Activated CD8-positive, alpha-beta memory T cell treated with anti-CD3 and anti-CD28 coated beads for 24 hours (primary cell): Measurements from ENCODE around the gene BRD4.

Experiments
- DNase-seq: peaks from one replicate; pipeline ENCODE4 v3.0.0-alpha.2; 2020

Gene BRD4

DNA sequence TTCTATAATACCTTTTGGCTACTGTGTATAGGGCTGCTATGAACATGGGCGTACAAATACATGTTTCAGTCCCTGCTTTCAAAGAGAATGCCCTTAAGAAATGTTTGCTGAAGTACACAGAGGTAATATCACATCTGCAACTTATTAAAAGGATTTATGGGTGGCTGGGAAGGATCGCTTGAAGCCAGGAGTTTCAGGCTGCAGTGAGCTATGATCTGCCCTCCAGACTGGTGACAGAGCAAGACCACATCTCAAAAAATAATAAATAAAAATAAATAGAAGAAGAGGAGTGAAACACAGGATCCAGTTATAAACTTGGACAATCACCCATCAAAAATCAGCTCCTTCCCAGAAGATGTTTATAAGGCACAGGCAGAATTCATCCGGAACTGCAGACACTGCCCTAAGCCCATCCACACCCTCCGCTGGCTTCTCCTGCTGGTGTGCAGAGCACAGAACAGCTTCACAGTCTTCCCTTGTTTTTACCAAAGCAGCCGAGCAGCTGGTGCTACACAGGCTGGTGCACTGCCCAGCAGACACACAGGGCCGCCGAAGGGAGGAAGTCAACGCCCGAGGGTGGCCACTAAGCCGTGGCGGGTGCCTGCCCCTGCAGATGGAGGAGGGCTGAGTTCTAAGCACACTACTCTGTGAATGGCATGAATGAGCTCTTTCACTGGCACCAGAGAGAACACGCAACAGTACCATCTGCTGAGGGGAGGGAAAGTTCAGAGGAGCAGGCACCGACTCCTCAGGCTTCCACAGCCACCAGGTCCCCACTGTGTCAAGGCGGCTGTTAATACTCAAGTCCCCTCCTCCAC lies 44.0 kb downstream of the BRD4 start:
- no peak for DNase-seq

DNA sequence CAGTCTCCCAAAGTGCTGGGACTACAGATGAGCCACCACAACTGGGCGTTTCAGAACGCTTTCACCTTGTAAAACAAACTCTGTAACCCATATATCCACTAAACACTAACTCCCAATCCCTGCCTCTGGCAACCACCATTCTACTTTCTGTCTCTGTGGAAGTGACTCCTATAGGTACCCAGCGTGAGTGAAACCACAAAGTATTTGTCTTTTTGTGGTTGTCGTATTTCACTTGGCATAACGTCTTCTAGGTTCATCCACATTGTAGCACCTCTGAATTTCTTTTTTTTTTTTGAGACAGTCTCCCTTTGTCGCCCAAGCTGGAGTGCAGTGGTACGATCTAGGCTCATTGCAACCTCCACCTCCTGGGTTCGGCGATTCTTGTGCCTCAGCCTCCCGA lies 44.8 kb downstream of the BRD4 start:
- no peak for DNase-seq

DNA sequence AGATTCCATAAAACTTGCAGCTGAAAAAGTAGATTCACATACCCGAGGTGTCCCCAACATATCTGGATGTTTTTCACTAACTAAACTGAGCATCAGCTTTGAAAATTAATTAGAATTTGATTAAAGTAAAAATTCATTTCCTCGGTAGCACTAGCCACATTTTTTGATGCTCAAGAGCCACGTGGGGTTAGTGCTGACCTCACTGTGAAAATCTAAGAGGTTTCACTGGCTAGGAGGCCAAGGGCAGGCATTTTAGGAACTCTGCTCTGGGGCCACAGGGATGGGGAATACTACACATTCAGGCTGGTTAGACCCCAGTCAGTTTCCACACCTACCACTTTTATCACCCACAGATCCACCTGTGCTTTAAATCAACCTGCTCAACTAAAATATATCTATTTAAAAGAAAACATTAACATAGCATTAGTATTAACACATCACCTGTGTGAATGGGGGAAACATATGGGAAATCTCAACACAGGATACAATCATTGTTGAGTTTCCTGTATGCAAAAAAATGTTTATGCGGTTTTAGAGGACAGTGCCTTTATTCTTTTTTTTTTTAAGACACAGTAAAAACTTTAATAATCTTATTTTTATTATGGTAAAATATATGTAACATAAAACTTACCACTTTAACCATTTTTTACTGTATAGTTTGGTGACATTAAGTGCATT lies 45.5 kb downstream of the BRD4 start:
- DNase-seq, result no peak

DNA sequence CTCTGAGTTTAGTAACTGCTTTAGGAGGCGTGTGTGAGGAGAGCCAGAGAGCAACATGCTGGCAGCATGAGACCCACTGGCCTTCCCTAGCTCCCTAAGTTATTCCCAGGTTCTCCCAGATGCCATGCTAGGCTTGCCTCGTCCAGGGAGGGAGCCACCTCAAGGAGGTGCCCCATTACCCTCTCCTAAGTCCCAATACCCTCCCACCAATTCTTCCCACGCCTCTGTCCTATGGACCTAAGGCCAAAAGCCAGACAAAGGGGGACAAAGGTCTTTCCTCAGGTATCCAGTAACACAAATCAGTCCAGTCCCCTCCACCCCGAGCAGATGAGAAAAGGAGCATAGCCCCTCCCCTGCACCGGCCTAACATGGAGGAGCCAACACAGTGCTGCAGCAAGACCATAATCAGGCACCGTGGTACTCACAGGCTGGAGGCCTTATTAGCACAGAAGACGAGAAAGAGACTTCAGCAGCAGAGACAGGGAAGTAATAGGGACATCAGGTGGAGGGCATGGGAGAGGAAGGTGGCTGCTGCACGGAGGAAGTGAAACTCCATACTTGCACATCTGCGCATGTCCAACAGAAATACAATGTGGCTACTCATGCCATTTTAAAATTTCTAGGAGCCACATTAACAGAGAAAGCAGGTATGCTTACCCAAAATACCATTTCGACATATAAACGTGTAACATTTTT lies 46.3 kb downstream of the BRD4 start:
- DNase-seq, result no peak

DNA sequence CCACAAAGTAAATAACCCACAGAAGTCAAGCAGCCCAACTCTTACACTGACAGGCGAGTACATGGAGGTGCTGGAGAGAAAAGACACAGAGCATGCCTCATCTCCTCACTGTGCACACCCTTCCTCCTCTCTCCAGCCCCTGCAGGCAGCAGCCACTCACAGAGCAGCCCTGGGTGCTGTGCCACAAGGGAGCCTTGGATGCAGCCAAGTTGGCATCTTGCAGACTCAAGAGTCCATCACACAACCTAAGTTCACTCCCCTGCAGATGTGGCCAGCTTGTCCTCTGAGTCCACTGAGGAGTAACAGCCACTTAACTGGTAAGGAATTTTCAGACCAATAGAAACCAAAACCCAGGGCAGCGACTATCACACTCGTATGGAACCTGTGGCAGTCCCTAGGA lies 47.4 kb downstream of the BRD4 start:
- DNase-seq, result no peak

DNA sequence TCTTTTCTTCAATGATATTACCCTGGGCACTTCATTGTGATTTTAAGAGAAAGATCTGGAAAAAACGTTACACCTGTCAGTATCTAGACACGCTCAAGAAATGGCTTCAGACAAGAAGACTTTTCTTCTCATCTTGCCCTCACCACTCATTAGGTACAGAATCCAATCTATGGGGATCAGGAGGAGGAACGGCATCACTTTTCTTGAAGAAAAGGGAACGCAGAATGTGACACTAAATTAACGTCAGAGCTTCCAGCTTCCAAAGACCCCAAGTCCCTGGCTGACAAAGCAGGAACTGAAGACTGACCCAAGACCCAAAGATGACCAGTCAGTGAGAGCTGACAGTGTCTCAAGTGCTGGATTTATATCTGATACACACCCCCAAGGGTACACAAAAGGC lies 48.2 kb downstream of the BRD4 start:
- no peak for DNase-seq

DNA sequence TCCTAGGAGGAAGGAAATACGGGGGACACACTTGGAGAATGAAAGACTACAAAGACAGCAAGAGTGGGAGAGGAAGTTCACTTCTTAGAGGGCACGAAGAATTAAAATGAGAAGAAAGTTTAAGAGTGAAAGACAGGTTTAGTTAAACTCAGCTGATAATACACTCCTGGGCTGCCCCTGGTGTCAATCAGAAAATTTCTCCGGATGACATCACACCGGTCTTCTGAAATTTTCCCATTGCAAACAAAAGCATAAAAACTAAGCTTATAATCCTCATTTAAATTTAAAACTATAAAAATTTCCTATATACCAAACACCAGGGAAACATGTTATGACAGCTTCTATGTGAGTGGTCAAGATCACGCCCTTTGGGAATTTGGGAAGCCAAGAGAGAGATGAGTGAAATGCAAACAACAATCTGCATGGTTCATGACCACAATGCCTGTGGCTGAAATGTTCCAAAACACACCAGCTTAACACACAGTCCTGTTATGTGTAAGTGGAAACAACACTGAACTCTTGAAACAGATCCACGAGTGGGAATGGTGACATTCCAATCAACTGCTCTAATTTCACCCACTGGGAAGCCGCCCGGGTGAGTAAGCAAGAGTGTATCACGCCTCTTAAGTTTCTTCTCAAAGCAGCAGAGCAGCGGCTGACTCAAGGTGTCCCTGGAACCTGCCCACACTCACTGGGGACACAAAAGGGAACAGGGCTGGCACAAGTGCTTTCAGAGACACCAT lies 49.0 kb downstream of the BRD4 start:
- no peak for DNase-seq

DNA sequence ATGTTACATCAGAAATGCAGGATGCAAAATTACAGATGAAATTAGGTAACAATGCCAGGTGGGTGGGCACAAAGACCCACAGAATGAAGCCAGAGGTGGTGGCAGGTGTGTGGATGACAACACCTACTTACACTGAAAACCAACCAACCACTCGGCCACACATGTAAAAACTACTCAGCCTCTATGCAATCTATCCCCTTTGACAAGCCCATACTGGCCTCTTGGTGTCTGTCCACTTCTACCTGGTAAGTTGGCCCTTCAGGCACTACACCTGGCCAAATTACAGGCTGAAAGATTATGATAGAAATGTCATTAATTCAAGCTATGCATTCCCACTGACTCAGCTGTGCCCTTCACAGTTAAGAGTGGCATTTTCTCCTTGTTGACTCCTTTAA lies 50.0 kb downstream of the BRD4 start:
- DNase-seq, result no peak

DNA sequence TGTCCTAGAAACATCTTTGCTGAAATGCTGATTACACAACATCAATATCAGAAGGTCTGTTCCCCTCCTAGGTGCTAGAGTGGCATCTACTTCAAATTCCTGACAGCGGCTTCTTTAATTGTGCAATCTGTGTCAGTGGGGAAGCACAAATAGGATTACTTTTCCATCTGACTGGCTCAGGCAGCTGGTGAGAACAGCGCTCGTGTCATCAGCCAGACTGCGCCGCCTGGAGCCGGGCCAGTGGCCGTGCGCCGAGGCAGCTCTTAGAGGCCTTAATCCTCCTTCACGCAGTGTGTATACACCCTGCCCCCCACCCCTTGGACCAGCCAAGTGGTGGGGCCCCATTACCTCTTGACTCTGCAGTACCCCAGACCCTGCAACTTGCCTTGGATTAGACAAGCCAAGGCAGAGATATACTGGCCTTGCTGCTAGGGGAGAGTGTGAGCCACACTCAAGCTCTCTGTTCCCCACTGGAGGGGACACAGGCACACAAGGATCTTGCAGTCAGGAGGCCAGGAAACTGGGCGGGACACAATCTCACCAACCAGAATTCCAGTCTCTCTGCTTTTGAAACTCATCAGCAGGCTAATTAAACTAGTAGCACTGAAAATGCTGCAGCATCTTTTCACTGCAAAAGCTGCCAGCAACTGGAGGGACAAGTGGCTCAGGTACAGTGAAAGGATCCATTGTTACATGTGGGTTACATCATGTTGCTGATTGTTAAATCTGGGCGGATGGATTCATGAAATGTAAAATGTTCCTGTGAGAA lies 51.2 kb downstream of the BRD4 start:
- no peak for DNase-seq

DNA sequence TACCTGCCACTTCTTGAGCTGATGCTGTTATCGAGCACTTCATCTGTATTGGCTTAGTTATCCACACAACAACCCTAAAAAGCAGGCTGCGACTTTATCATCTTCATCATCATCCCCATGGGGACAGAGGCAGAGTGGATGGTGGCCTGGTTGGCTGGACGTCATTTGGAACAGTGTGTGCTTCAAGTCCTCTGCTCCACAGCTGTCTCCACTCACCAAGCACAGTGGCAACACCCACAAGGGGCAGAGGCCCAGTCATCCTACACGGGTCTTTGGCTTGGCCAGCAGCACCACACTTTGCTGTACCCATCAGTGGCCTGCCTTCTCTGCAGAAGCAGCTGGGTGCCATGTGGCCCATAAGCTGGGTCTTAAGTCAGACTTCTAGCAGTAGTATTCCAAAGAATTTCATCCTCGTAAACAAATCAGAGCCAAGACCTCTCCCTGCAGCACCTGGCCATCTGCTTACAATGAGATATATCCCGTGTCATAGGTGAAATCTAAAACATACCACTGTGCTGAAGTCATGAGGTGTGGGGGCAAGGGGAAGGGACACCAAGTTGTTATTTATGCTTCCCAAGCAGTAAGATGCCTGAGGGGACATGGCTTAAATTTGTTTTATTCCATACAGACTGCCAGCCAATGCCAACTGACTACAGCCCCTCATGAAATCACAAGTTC lies 52.2 kb downstream of the BRD4 start:
- DNase-seq, result no peak

DNA sequence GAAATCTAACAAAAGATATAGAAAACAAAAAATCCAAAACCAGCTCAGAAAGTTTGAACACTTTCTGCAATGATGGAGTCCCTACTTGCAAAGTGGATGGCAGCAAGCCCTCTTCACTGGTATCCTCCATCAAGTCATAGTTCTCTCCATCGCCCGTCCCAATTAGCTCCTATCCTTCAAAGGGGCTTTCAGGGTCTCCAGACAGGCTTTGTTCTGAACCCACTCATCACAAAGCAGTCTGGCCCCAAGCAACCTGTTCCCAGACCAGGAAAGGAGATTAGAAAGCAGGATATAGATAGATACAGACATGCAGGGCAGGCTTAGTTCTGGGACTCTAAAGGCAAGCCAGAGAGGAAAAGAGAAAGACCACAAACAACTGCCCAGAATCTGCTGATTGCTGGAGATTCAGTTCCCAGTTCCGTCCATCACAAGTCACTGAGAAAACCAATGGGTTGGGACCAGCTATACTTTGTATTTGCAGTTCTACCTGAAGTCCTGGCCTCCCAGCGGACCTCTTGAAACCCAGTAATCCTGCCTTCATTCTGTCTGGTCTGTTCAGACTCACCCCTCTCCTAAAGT lies 52.9 kb downstream of the BRD4 start:
- no peak for DNase-seq

DNA sequence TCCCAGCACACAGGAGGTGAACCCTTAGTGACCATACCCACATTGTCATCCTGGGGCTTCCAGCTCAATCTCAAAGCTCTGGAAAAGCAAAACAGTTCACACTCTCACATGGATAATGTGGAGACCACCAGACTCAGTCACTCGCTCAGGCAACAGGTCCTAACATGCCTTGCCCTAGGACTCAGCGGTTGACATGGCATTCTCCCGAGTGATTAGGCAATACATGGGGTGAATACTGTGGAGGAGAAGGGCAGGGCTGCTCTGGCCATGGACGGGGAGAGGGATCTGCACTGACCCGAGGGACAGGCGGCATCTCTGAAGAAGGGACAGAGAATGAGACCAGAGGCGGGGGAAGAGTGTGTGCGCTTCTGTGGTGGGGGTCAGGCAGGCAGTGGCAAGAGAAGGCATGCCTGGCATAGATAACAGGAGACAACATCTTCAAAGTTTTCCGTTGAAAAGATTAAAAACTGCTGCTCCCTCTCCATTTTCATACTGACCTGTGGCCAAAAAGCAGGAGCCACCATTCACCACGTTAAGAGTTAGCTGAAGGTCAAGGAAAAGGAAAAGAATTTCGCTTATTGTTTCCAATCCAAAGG lies 55.6 kb downstream of the BRD4 start:
- DNase-seq, result no peak

DNA sequence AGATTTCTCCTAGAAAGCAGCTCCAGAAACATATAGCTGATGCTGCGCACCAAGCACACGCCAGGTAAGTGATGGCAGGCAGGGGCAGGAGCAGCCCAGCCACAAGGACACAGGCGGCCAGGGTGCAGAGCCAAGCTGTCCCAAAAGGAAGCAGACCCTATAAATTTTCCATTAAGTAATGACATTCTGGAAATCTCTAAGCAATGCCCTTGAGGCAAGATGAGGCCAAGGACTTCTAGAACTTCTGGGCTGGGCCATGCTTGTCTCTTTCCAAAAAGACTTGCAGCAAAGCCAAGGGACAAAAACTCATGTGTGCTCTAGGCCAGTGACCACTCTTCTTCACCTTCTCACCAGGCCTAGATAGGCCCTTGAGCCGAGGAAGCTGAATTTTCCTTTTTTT lies 57.9 kb downstream of the BRD4 start:
- no peak for DNase-seq

DNA sequence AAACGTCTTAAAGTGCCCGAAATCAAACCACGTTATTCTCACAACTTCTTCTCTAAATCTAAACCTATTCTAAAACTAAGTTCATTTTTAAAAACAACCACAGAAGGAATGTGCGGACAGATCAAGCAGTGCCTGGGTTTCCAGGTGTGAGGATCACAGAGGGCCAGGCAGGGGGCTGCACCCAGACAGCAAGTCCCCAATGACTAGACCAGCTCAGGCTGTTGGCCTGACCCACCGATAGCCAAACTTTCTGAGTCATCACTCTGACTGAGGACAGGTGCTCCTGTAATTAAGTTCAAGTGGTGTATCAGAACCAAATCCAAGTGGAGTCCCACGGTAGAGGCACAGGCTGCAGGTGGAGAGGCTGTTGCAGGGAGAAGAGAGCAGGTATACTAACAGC lies 62.5 kb downstream of the BRD4 start:
- no peak for DNase-seq

DNA sequence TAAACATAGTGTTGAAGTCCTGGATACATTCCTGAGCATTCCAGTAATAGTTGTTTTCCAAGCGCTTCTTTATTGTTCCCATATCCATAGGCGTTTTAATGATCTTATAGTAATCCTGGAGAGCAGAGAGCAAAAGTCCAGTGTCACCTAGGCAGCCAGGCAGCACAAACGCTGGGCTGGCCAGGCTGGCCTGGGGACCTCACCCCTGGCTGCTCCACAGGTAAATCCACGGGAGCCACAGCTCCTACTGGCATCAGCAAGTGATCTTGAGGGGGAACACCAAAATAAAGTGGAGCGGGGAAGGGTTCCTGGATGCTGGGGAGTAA lies 63.4 kb downstream of the BRD4 start:
- no peak for DNase-seq

DNA sequence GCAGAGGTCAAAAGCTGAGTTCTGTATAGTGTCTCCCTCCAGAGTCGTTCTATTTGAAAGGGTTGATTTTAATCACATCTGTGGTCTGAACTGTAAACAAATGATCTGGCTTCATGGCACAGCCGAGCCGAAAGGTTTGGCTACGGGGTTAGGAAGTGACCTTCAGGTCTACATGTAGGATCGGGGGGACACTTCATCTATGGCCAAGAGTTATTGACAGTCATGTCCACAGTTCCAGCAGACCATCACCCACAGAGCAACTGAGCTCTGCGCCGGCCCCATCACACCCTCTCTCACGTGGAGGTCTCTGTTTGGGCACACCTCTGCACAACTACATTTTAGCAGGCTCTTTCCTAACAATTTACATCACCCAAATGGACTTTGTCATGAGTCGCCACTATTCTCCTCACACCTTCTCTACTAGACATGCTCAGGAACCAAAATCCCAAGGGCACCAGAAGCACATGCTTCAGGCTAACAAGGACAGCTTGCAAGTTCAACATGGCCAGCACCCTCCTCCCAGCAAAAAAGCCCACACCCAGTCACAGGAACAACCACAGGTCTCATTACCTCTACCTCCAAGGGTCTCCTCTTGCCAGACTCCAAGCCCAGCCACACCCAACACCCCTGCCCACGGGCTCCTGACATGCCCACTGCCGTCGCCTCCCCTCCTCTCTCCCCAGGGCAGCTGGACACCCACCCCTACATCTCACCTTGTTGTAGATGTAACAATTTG lies 64.0 kb downstream of the BRD4 start:
- no peak for DNase-seq

DNA sequence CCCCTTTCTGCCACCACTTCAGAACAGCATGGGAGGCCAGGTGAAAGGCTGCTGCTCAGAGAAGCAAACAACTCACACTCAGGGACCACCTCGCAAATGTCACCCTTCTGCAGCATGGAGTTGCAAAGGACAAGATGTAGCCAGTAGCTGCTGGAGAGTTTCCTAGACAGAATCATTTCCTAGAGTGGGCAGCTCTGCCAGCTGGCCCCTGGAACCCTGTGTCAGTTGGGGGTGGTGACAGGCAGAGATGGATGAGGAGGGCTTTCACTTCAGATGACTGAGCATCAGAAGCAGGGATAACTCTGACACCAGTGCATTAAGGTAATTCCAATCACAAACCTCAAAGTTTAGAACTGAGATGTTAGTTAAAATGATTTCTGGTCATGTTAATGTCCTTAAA lies 65.7 kb downstream of the BRD4 start:
- no peak for DNase-seq

DNA sequence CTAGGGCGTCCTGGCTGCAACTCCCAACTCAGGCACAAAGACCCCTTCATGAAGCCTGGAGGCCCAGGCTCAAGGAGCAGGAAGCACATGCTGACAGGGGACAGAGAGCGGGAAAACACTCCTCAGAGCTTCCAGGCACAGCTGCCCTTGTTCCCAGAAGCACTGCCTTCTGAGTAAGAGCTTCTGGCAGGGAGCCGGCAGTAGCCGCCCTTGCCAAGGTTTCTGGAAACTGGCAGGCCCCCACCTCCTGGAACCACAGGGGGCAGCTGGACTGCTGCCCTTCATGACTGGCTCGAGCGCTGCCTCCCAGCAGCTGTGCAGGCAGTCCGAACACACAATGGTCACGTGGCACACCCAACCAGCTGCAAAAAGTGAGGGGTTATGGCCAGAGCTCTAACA lies 66.5 kb downstream of the BRD4 start:
- no peak for DNase-seq

DNA sequence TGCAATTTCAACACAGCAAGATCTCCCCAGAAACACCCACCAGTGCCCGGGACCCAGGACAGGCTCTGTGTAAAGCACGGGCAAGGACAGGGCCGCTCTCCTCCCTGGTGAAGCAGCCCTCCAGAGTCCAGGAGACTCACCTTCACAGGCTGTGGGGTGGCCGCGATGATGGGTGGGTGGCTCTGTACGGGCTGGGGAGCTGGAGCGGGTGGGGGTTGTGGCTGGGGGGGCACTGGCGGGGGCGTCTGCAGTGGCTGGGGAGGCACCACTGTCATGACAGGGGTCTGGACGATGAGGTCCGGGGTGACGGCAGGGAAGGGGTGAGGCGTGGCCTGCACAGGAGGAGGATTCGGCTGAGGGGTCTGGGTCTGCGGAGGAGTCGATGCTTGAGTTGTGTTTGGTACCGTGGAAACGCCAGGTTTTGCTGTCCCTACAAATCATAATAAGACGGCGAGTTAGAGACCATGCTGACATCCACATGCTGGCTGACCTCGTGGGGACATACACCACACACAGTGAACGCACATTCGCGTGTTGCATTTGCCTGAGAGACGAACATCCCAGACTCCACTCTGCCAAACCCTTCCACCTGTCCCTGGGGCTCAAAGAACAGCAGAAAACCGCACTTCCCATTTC lies 67.0 kb downstream of the BRD4 start:
- DNase-seq, result no peak

DNA sequence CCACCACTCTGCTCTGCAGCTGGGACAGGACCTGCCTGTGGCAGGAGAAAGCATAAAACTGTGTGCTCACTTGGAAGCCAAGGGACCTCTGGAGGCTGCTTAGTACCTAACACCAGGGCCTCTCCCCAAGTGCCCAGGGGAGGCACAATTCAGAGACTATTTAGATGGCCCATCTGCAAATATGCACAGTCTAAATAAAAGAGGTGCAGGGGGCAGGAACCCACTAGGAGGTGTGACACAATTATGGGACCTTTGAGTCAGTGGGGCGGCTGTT lies 67.5 kb downstream of the BRD4 start:
- no peak for DNase-seq
